HEK293T (cell line): ENCODE results near the gene ZNF226.
"Not testable (repeated sequence)": the region's sequence is repeated elsewhere in the genome, so short reads cannot be mapped to it uniquely, and the experiment has no call there.

Experiments
- CTCF ChIA-PET: fragments of 350-600 bp; formaldehyde crosslinking; extraction: SDS; loops from one replicate; lab custom pipeline; 2021; ENCODE audit warnings: antibody characterized with exemption, inconsistent platforms; lab: Yijun Ruan, JAX
- POLR2A ChIA-PET: fragments of 350-600 bp; formaldehyde crosslinking; extraction: SDS; loops from one replicate; lab custom pipeline; 2020; ENCODE audit warnings: antibody characterized with exemption, inconsistent platforms; lab: Yijun Ruan, JAX
- DNase-seq: peaks from one replicate; pipeline ENCODE4 v3.0.0; 2012; ENCODE audit warnings: mixed read lengths; ENCODE audit errors: extremely low spot score
- ARNT ChIP-seq: fragments of 450-650 bp; IDR thresholded peaks from 2 replicates; pipeline ENCODE4 v1.6.1; 2017; ENCODE audit warnings: mild to moderate bottlenecking
- BHLHE40 ChIP-seq: fragments of 450-650 bp; IDR thresholded peaks from 2 replicates; pipeline ENCODE4 v1.6.1; 2016; ENCODE audit warnings: mild to moderate bottlenecking, moderate library complexity, borderline replicate concordance
- CTBP1 ChIP-seq: fragments of 450-650 bp; IDR thresholded peaks from 2 replicates; pipeline ENCODE4 v1.6.1; 2016; ENCODE audit warnings: borderline replicate concordance
- ELF4 ChIP-seq: fragments of 450-650 bp; IDR thresholded peaks from 2 replicates; pipeline ENCODE4 v1.6.1; 2017; ENCODE audit warnings: antibody characterized with exemption
- FOXA1 ChIP-seq: fragments of 450-650 bp; IDR thresholded peaks from 2 replicates; pipeline ENCODE4 v1.6.1; 2016; ENCODE audit warnings: mild to moderate bottlenecking
- FOXK2 ChIP-seq: fragments of 450-650 bp; IDR thresholded peaks from 2 replicates; pipeline ENCODE4 v1.6.1; 2016; ENCODE audit warnings: mild to moderate bottlenecking
- FOXM1 ChIP-seq: fragments of 450-650 bp; IDR thresholded peaks from 2 replicates; pipeline ENCODE4 v1.6.1; 2017; ENCODE audit warnings: mild to moderate bottlenecking, borderline replicate concordance
- HDGF ChIP-seq: fragments of 450-650 bp; IDR thresholded peaks from 2 replicates; pipeline ENCODE4 v1.6.1; 2017; ENCODE audit warnings: antibody characterized with exemption, borderline replicate concordance
- L3MBTL2 ChIP-seq: fragments of 450-650 bp; conservative IDR thresholded peaks from 2 replicates; pipeline ENCODE4 v1.6.1; 2016; ENCODE audit warnings: mild to moderate bottlenecking
- LEF1 ChIP-seq: fragments of 450-650 bp; IDR thresholded peaks from 2 replicates; pipeline ENCODE4 v1.6.1; 2017; ENCODE audit warnings: mild to moderate bottlenecking, borderline replicate concordance
- NFRKB ChIP-seq: fragments of 450-650 bp; IDR thresholded peaks from 2 replicates; pipeline ENCODE4 v1.6.1; 2016; ENCODE audit warnings: mild to moderate bottlenecking, moderate library complexity
- PKNOX1 ChIP-seq: fragments of 450-650 bp; IDR thresholded peaks from 2 replicates; pipeline ENCODE4 v1.6.1; 2016
- SP1 ChIP-seq: fragments of 450-650 bp; IDR thresholded peaks from 2 replicates; pipeline ENCODE4 v1.6.1; 2017
- SUZ12 ChIP-seq: fragments of 450-650 bp; IDR thresholded peaks from 2 replicates; pipeline ENCODE4 v1.6.1; 2016; ENCODE audit warnings: mild to moderate bottlenecking
- TARDBP ChIP-seq: fragments of 450-650 bp; IDR thresholded peaks from 2 replicates; pipeline ENCODE4 v1.6.1; 2016
- ZNF384 ChIP-seq: fragments of 450-650 bp; IDR thresholded peaks from 2 replicates; pipeline ENCODE4 v1.6.1; 2016

The ZNF226 gene

GRCh38 chr19:44164673-44165512, at the start of gene ZNF226:
Gene ZNF226 (plus strand): TSS chr19:44165100. CDS start chr19:44170081, 4,981 bp downstream.
- peak; percentile 89 for DNase-seq
- POLR2A ChIA-PET, result interaction anchor here (1.0 to 2.5 kb wide), 8 partner anchors 42 to 335 kb away, joined by 4 to 10 read pairs (median 8); partner anchors contain the start of genes ZNF180, ZNF221, ZNF224 and ZNF225
- TF ChIP-seq SP1 (no peak), L3MBTL2 (0 out of 2 replicates have a peak, but pooled peaks have one; percentile 17), ELF4 (peak; percentile 88), FOXK2 (no peak), SUZ12 (0 out of 2 replicates have a peak, but pooled peaks have one; percentile 38)
- CTCF ChIA-PET, result no interaction called here

GRCh38 chr19:44121162-44121561, 43.7 kb upstream of the ZNF226 start:
- DNase-seq, POLR2A ChIA-PET: not testable (repeated sequence)
- CTCF ChIA-PET, result interaction anchor here (0.9 kb wide), 1 partner anchor 72 kb away, joined by 3 read pairs; no protein-coding TSS in a partner anchor

GRCh38 chr19:44131955-44132354, 32.9 kb upstream of the ZNF226 start:
- no peak for TF ChIP-seq LEF1
- DNase-seq, result no peak
- ChIA-PET CTCF (no interaction called here), POLR2A (interaction anchor here (0.6 kb wide), 1 partner anchor 116 kb away, joined by 3 read pairs; no protein-coding TSS in a partner anchor)

- ChIA-PET POLR2A (interaction anchor here (1.3 kb wide), 1 partner anchor 27 kb away, joined by 4 read pairs; no protein-coding TSS in a partner anchor), CTCF (interaction anchor here (0.6 kb wide), 1 partner anchor 430 kb away, joined by 3 read pairs; no protein-coding TSS in a partner anchor)
- peak; percentile 82 for DNase-seq
- TF ChIP-seq L3MBTL2 (peak; percentile 79), NFRKB (no peak), LEF1 (no peak), BHLHE40 (no peak), ELF4 (peak; percentile 65), FOXK2 (no peak), SP1 (no peak), FOXM1 (no peak), CTBP1 (no peak), FOXA1 (no peak), ARNT (no peak), ZNF384 (no peak), PKNOX1 (peak; percentile 64; the same call in 1 of the 2 replicates), HDGF (no peak), SUZ12 (no peak), TARDBP (no peak)
These were observed 23.5 kb upstream of the ZNF226 start, which contains the start of gene ZNF234 for GRCh38 chr19:44141191-44142058. Gene ZNF234 (plus strand): TSS chr19:44141554. CDS start chr19:44144633, 3,079 bp downstream.

- ChIA-PET CTCF (interaction anchor here (0.6 kb wide), 1 partner anchor 430 kb away, joined by 3 read pairs; no protein-coding TSS in a partner anchor), POLR2A (interaction anchor here (1.3 kb wide), 1 partner anchor 28 kb away, joined by 4 read pairs; no protein-coding TSS in a partner anchor)
These were observed 22.9 kb upstream of the ZNF226 start for GRCh38 chr19:44142059-44142433.

More at GRCh38 chr19:44142059-44142433, 22.9 kb upstream of the ZNF226 start:
- DNase-seq, result peak; percentile 4
- TF ChIP-seq HDGF (no peak), ARNT (no peak), ZNF384 (no peak), L3MBTL2 (no peak), SP1 (no peak), ELF4 (no peak), NFRKB (no peak), PKNOX1 (no peak), SUZ12 (no peak), FOXK2 (no peak), LEF1 (no peak), TARDBP (no peak), BHLHE40 (no peak), FOXM1 (no peak), CTBP1 (no peak), FOXA1 (no peak)
